ENCODE results near the gene NSMF. TPM values are rescaled to one million over a fixed set of nuclear protein-coding genes. Genes with fewer than 3 reads are reported as not detected.
A peak's percentile ranks its signal among the peaks of the same experiment; 100 is the strongest.

The NSMF gene
- total RNA-seq, 1 donor = 29.6 TPM

GRCh38 chr9:137460363-137461315, 1.5 kb upstream of the NSMF start:
- no peak for TF ChIP-seq CTCF (IDR thresholded peaks at IDR 0.05; ENCODE audit: insufficient read depth, low read length)
- no peak for DNase-seq (ENCODE audit: low read depth)
- H3K4me3 ChIP-seq (ENCODE audit: low read depth, low read length) = no peak overlapping the region

- H3K4me3 ChIP-seq (ENCODE audit: low read depth, low read length) = peak overlapping the region; percentile 54
- DNase-seq (ENCODE audit: low read depth) = no peak
- no peak for TF ChIP-seq CTCF (IDR thresholded peaks at IDR 0.05; ENCODE audit: insufficient read depth, low read length)
Measured at GRCh38 chr9:137459601-137460362, 648 bp upstream of the NSMF start.

- DNase-seq (ENCODE audit: low read depth) = no peak
- TF ChIP-seq CTCF (IDR thresholded peaks at IDR 0.05; ENCODE audit: insufficient read depth, low read length) = no peak
- H3K4me3 ChIP-seq (ENCODE audit: low read depth, low read length) = peak overlapping the region; percentile 73
Measured at GRCh38 chr9:137458194-137459151, 661 bp downstream of the NSMF start.

GRCh38 chr9:137457406-137458193, 1.5 kb downstream of the NSMF start:
- peak overlapping the region; percentile 73 for H3K4me3 ChIP-seq (ENCODE audit: low read depth, low read length)
- TF ChIP-seq CTCF (IDR thresholded peaks at IDR 0.05; ENCODE audit: insufficient read depth, low read length) = no peak
- no peak for DNase-seq (ENCODE audit: low read depth)

- no peak for DNase-seq (ENCODE audit: low read depth)
- TF ChIP-seq CTCF (IDR thresholded peaks at IDR 0.05; ENCODE audit: insufficient read depth, low read length) = no peak
- H3K4me3 ChIP-seq (ENCODE audit: low read depth, low read length) = peak overlapping the region; percentile 5
Measured at GRCh38 chr9:137456864-137457405, 2.2 kb downstream of the NSMF start.
